Lower leg skin (tissue), 4 donors: ENCODE results near the gene ARHGAP33. TPM values are rescaled to one million over a fixed set of nuclear protein-coding genes. Genes with fewer than 3 reads are reported as not detected.

Experiments used
- DNase-seq, 2 donors: peaks; one replicate each; pipeline ENCODE4 v3.0.0-alpha.2; 2019; ENCODE audit warnings: low spot score in 2 of 2
- H3K4me3 ChIP-seq: fragments of 200-600 bp; sonication (generic); 2 replicates; pipeline ENCODE4 v1.5.1; 2017; ENCODE audit warnings: mild to moderate bottlenecking, low read depth; ENCODE audit not compliant: poor library complexity, severe bottlenecking
- POLR2A ChIP-seq, 2 donors: fragments of 450-650 bp; IDR thresholded peaks; one replicate each; pipeline ENCODE4 v1.6.1; 2016 to 2017; ENCODE audit warnings: antibody characterized with exemption in 2 of 2, mild to moderate bottlenecking in 1 of 2, moderate library complexity in 1 of 2
- WGBS, 2 donors: methylation state at CpG; one replicate each; pipeline ENCODE4 v1.1.5; 2018; 5-methylcytosine and 5-hydroxymethylcytosine counted together
- intact Hi-C: fragments of 100-400 bp; cut with DNase I; formaldehyde crosslinking; loops from one replicate; pipeline ENCODE4 v1.15.0; 2023; ENCODE audit warnings: low total_unique reads
- total RNA-seq, 4 donors: library from RNA; depleted of rRNA; stranded (reverse); fragments of >200 nt; gene quantifications; one replicate each; pipeline ENCODE4 v1.1.0, GENCODE V29; 2016
- TF ChIP-seq, protein P1 (sequence below), 3 donors: fragments of 450-650 bp; IDR thresholded peaks; one replicate each; pipeline ENCODE4 v1.5.1; 2016; ENCODE audit warnings: antibody characterized with exemption in 3 of 3, mild to moderate bottlenecking in 3 of 3, moderate library complexity in 2 of 3

ARHGAP33 gene
- total RNA-seq, 4 donors from 2014 or later, result 3.6 to 25.7 (median 13.8) TPM

GRCh38 chr19:35754370-35755130, 20.8 kb upstream of the ARHGAP33 start:
- no peak overlapping the region for H3K4me3 ChIP-seq
- intact Hi-C loops, result no loop called here
- WGBS, 2 donors, result 80 to 81% methylated on average over 13 of the region's 13 CpGs
- no peak for TF ChIP-seq POLR2A (IDR thresholded peaks at IDR 0.05)
- TF ChIP-seq, protein P1, sequence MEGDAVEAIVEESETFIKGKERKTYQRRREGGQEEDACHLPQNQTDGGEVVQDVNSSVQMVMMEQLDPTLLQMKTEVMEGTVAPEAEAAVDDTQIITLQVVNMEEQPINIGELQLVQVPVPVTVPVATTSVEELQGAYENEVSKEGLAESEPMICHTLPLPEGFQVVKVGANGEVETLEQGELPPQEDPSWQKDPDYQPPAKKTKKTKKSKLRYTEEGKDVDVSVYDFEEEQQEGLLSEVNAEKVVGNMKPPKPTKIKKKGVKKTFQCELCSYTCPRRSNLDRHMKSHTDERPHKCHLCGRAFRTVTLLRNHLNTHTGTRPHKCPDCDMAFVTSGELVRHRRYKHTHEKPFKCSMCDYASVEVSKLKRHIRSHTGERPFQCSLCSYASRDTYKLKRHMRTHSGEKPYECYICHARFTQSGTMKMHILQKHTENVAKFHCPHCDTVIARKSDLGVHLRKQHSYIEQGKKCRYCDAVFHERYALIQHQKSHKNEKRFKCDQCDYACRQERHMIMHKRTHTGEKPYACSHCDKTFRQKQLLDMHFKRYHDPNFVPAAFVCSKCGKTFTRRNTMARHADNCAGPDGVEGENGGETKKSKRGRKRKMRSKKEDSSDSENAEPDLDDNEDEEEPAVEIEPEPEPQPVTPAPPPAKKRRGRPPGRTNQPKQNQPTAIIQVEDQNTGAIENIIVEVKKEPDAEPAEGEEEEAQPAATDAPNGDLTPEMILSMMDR (IDR thresholded peaks at IDR 0.05), result no peak
- DNase-seq, result peak in 1 of 2 donors; percentile 84

DNA sequence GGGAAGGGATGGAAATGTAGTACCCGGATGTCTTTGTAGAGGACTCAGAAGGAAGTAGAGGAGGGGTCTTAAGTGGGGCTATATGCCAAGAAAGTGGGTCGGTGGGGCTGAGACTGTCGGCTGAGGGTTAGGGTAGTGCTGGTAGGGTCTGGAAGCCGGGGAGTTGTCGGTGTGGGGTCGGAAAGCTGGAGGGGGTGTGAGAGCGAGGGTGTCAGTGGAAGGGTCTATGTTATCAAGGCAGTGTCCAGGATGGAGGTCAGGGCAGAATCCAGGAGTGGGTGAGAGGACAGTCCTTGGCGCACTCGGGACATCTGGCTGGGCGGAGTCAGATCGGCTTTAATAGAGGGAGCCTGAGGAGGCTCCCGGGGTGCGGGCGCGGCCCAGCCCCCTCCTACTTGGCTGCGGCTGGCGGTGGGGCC, 20.2 kb upstream of the ARHGAP33 start:
- TF ChIP-seq POLR2A (IDR thresholded peaks at IDR 0.05), result no peak
- TF ChIP-seq, protein P1 (IDR thresholded peaks at IDR 0.05), result no peak
- intact Hi-C loops, result no loop called here
- H3K4me3 ChIP-seq, result no peak overlapping the region
- DNase-seq, result no peak
- 28 to 33% methylated on average over 17 of the region's 17 CpGs for WGBS, 2 donors

DNA sequence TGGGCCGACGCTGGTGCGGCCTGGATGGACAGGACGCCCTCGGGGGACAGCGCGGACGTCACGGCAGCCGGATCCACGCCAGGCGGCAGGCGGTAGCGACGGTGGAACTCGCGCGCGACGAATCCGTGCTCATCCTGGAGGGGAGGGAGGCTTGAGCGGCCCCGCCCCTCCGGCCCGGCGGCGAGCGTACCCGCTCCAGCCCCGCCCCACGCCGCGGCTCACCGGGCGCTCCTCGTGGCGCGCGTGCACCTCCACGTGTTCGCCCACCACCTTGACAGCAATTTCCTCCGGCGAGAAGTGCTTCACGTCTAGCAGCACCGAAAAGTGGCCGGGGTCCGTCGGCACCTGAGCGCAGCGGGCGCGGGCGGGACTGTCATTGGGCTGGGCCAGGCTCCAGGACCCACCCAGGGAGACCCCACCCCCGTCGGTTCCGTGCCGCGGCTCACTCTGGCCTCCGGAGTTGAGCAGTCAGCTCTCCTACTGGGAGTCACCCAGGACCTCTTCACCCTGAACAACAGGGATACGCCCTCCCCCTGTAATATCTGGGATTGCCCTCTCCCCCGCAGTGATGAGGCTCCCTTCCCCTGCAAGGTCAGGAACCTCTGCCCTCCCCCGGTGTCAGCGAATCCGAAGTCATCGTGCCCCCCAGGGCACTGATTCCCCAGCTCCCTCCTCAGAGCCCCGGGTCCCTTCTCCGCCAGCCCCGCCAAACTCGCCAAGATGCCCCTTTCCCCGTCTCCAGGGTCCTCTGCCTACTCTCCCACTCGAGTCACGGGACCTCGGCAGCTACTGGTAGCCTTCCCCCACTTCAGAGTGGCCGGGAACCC, 19.6 kb upstream of the ARHGAP33 start:
- no peak overlapping the region for H3K4me3 ChIP-seq
- TF ChIP-seq, protein P1 (IDR thresholded peaks at IDR 0.05), result no peak
- no peak for TF ChIP-seq POLR2A (IDR thresholded peaks at IDR 0.05)
- DNase-seq, result peak; percentile 70 to 96
- 10 to 22% methylated on average over 16 to 29 of the region's 74 CpGs for WGBS, 2 donors
- intact Hi-C loops, result no loop called here

DNA sequence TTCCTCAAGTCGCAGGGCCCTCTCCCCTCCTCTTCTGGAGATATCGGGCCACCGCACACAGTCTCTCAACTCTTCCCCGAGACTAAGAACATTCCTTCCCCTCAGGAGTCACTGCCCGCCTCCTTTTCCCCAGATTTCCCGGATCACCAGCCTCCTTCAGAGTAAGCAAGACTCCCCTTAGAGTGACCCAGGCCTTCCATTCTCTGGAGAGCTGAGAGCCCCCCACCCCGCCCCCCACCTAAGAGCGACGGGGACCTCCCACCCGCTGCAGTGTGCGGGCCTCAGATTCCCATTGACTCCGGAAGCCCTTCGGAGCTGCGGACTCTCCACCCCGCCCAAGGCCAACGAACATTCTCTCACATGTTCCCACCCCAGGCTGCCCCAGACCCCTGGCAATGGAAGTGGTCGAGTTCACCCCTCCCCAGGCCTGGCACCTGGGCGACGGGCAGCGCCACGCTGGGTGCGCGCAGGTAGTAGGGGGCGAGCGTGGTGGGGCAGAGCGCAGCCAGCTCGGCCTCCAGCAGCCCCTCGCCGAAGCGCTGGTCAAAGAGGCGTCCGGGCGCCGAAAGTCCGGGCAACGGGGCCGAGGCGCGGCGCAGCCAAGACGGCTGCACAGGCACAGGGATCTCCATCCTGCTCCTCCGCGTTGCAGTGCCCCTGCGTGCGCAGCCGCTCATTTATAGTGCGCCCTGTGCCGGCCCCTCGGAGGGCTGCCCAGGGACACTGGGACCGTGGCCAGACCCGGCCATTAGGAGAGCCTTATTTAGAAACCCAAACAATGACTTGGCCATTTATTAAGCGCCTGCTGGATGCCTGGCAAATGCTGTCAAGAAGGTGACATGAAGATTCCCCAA, 18.8 kb upstream of the ARHGAP33 start, which contains the start of gene HSPB6:
TSS of gene HSPB6 (minus strand) at position 653 of the 854 bp plus-strand sequence. CDS start at position 632, 21 bp downstream.
- peak within 1 kb of the TSS; percentile 2 for H3K4me3 ChIP-seq
- peak in 1 of 2 donors; percentile 90 for DNase-seq
- intact Hi-C loops, result no loop called here
- WGBS, 2 donors, result 22 to 24% methylated on average over 19 to 38 of the region's 52 CpGs
- TF ChIP-seq, protein P1 (IDR thresholded peaks at IDR 0.05), result no peak
- no peak for TF ChIP-seq POLR2A (IDR thresholded peaks at IDR 0.05)

DNA sequence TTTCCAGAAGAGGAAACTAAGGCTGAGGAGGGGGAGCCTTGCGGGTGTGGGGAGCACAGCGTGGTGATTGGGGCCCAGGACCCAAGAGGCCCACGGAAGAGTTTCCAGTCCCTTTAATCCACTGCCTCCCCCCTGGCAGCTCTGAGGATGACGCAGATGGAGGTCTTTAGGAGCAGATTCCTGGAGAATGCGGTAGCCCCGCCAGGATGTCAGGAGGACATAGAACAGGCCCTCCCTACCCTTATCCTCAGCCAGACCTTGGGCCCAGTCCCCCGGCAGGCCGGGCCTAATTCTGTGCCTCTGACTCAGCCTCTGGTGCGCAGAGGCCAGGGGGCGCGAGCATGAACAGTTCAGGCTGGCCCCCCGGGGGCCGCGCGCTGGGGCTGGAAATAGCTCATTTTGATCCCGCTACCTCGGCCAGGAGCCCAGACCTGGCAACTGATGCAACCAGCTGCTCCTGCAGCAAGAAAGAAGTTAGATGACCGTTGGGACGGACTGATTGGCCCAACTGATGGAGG, 18.1 kb upstream of the ARHGAP33 start:
- peak overlapping the region; percentile 2 for H3K4me3 ChIP-seq
- intact Hi-C loops, result no loop called here
- WGBS, 2 donors, result 6 to 7% methylated on average over 16 to 19 of the region's 19 CpGs
- peak; percentile 68 to 95 for DNase-seq
- no peak for TF ChIP-seq POLR2A (IDR thresholded peaks at IDR 0.05)
- TF ChIP-seq, protein P1 (IDR thresholded peaks at IDR 0.05), result no peak
